ENCODE data around the gene SNTG2. TPM values are rescaled to one million over a fixed set of nuclear protein-coding genes. Genes with fewer than 3 reads are reported as not detected.

The SNTG2 gene
- total and polyA plus RNA-seq, 4 donors = not detected

DNA sequence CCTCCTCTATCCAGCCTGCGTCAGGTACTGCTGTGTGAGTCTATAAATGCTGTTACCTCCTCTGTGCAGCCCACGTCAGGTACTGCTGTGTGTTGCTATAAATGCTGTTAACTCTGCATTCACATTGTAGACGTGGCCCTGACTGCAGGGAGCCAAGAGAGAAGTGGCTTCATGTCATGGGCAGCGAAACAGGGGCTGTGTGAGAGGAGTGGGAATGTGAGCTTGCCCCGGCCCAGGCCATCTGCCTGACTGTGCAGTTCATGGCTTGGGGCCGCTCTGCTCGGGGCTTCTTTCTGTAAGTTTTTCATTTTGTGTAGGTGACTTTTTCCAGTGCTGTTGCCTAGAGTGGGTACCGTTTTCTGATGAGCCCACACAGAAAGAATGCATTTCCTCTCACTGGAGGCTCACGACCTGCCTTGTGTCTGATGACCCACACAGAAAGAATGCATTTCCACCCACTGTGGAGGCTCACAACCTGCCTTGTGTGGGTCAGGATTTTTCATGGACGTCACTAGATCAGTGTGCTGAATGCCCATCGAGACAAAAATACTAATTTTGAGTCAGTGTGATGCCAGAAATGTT is 104.5 kb downstream of the SNTG2 start:
- H3K4me3 ChIP-seq (ENCODE audit: low read depth in 1 of 3, low read length in 3 of 3) = no peak overlapping the region
- no peaks in the 10 kb centered on the region for H3K9me3 ChIP-seq (ENCODE audit: control insufficient read depth in 4 of 4, low read length in 3 of 4)
- no peak overlapping the region for H3K9ac ChIP-seq (ENCODE audit: low read depth in 1 of 2, low read length in 2 of 2)
- no peak for DNase-seq (ENCODE audit: low spot score)
- no peak for TF ChIP-seq GABPA (IDR thresholded peaks at IDR 0.05 in 1 of 2, conservative IDR thresholded peaks at IDR 0.05 in 1 of 2)
- TF ChIP-seq RXRA (IDR thresholded peaks at IDR 0.05) = no peak
- no peak for TF ChIP-seq FOXA2 (IDR thresholded peaks at IDR 0.05)
- TF ChIP-seq NR2F2 (IDR thresholded peaks at IDR 0.05) = no peak
- no peak for TF ChIP-seq JUND (IDR thresholded peaks at IDR 0.05)
- TF ChIP-seq RAD21 (IDR thresholded peaks at IDR 0.05) = no peak
- no peak for TF ChIP-seq SP1 (IDR thresholded peaks at IDR 0.05)
- no peak for TF ChIP-seq FOXA1 (IDR thresholded peaks at IDR 0.05)
- TF ChIP-seq, protein P1, sequence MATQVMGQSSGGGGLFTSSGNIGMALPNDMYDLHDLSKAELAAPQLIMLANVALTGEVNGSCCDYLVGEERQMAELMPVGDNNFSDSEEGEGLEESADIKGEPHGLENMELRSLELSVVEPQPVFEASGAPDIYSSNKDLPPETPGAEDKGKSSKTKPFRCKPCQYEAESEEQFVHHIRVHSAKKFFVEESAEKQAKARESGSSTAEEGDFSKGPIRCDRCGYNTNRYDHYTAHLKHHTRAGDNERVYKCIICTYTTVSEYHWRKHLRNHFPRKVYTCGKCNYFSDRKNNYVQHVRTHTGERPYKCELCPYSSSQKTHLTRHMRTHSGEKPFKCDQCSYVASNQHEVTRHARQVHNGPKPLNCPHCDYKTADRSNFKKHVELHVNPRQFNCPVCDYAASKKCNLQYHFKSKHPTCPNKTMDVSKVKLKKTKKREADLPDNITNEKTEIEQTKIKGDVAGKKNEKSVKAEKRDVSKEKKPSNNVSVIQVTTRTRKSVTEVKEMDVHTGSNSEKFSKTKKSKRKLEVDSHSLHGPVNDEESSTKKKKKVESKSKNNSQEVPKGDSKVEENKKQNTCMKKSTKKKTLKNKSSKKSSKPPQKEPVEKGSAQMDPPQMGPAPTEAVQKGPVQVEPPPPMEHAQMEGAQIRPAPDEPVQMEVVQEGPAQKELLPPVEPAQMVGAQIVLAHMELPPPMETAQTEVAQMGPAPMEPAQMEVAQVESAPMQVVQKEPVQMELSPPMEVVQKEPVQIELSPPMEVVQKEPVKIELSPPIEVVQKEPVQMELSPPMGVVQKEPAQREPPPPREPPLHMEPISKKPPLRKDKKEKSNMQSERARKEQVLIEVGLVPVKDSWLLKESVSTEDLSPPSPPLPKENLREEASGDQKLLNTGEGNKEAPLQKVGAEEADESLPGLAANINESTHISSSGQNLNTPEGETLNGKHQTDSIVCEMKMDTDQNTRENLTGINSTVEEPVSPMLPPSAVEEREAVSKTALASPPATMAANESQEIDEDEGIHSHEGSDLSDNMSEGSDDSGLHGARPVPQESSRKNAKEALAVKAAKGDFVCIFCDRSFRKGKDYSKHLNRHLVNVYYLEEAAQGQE (IDR thresholded peaks at IDR 0.05) = no peak
- TF ChIP-seq, protein P2, sequence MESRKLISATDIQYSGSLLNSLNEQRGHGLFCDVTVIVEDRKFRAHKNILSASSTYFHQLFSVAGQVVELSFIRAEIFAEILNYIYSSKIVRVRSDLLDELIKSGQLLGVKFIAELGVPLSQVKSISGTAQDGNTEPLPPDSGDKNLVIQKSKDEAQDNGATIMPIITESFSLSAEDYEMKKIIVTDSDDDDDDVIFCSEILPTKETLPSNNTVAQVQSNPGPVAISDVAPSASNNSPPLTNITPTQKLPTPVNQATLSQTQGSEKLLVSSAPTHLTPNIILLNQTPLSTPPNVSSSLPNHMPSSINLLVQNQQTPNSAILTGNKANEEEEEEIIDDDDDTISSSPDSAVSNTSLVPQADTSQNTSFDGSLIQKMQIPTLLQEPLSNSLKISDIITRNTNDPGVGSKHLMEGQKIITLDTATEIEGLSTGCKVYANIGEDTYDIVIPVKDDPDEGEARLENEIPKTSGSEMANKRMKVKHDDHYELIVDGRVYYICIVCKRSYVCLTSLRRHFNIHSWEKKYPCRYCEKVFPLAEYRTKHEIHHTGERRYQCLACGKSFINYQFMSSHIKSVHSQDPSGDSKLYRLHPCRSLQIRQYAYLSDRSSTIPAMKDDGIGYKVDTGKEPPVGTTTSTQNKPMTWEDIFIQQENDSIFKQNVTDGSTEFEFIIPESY (IDR thresholded peaks at IDR 0.05) = no peak
- peaks cover 0 to 2% (median 0%) of the 10 kb centered on the region in 4 donors for H3K27me3 ChIP-seq (ENCODE audit: control insufficient read depth in 4 of 4, insufficient read depth in 4 of 4, low read length in 3 of 4)
- H3K36me3 ChIP-seq (ENCODE audit: control insufficient read depth in 4 of 4, insufficient read depth in 3 of 4, low read depth in 1 of 4, low read length in 3 of 4) = no peaks in the 10 kb centered on the region
- H3K4me1 ChIP-seq (ENCODE audit: control insufficient read depth in 4 of 4, insufficient read depth in 4 of 4, low read length in 3 of 4) = peaks cover 0 to under 1% (median 0%) of the 10 kb centered on the region in 4 donors
- H3K27ac ChIP-seq (ENCODE audit: low read depth in 1 of 2, low read length in 2 of 2) = no peak overlapping the region
- WGBS = 57% methylated on average over 11 of the region's 11 CpGs

DNA sequence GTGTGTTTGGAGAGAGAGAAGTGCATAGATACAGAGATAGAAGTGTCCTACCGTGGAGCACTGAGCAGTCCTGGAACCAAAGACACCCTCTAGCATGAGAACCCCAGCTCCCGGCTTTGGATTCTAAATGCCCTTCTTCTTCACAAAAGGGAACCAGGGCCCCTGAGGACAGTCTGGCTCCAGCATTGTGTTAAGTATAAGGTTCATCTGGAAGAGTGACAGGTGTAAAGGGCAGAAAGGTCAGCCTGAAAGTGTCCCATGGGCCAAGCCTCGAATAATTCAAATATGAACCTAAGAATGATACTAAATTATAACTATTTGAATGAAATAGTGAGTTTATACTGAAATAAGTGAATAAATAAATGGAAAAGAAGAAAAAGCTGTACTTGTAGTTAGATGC is 109.7 kb downstream of the SNTG2 start:
- Histone ChIP-seq H3K4me1 (ENCODE audit: control insufficient read depth in 4 of 4, insufficient read depth in 4 of 4, low read length in 3 of 4) (peaks cover 0 to 3% (median 0%) of the 10 kb centered on the region in 4 donors), H3K9ac (ENCODE audit: low read depth in 1 of 2, low read length in 2 of 2) (no peak overlapping the region), H3K36me3 (ENCODE audit: control insufficient read depth in 4 of 4, insufficient read depth in 3 of 4, low read depth in 1 of 4, low read length in 3 of 4) (no peaks in the 10 kb centered on the region), H3K27me3 (ENCODE audit: control insufficient read depth in 4 of 4, insufficient read depth in 4 of 4, low read length in 3 of 4) (no peaks in the 10 kb centered on the region), H3K27ac (ENCODE audit: low read depth in 1 of 2, low read length in 2 of 2) (no peak overlapping the region), H3K9me3 (ENCODE audit: control insufficient read depth in 4 of 4, low read length in 3 of 4) (no peaks in the 10 kb centered on the region), H3K4me3 (ENCODE audit: low read depth in 1 of 3, low read length in 3 of 3) (no peak overlapping the region)
- 49% methylated on average over 3 of the region's 3 CpGs for WGBS
- no peak for DNase-seq (ENCODE audit: low spot score)
- TF ChIP-seq NR2F2 (IDR thresholded peaks at IDR 0.05) (no peak), SP1 (IDR thresholded peaks at IDR 0.05) (no peak), RXRA (IDR thresholded peaks at IDR 0.05) (no peak), FOXA1 (IDR thresholded peaks at IDR 0.05) (no peak), TAF1 (conservative IDR thresholded peaks at IDR 0.05) (no peak), GABPA (IDR thresholded peaks at IDR 0.05 in 1 of 2, conservative IDR thresholded peaks at IDR 0.05 in 1 of 2) (no peak), HNF4G (IDR thresholded peaks at IDR 0.05) (no peak), RAD21 (IDR thresholded peaks at IDR 0.05) (no peak), YY1 (IDR thresholded peaks at IDR 0.05) (no peak), JUND (IDR thresholded peaks at IDR 0.05) (no peak), FOXA2 (IDR thresholded peaks at IDR 0.05) (no peak), EGR1 (IDR thresholded peaks at IDR 0.05; ENCODE audit: low read depth in 2 of 2) (no peak)
- TF ChIP-seq, protein P3, sequence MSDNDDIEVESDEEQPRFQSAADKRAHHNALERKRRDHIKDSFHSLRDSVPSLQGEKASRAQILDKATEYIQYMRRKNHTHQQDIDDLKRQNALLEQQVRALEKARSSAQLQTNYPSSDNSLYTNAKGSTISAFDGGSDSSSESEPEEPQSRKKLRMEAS (IDR thresholded peaks at IDR 0.05) = no peak
- TF ChIP-seq, protein P1 (IDR thresholded peaks at IDR 0.05) = no peak
- TF ChIP-seq, protein P4, sequence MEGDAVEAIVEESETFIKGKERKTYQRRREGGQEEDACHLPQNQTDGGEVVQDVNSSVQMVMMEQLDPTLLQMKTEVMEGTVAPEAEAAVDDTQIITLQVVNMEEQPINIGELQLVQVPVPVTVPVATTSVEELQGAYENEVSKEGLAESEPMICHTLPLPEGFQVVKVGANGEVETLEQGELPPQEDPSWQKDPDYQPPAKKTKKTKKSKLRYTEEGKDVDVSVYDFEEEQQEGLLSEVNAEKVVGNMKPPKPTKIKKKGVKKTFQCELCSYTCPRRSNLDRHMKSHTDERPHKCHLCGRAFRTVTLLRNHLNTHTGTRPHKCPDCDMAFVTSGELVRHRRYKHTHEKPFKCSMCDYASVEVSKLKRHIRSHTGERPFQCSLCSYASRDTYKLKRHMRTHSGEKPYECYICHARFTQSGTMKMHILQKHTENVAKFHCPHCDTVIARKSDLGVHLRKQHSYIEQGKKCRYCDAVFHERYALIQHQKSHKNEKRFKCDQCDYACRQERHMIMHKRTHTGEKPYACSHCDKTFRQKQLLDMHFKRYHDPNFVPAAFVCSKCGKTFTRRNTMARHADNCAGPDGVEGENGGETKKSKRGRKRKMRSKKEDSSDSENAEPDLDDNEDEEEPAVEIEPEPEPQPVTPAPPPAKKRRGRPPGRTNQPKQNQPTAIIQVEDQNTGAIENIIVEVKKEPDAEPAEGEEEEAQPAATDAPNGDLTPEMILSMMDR (IDR thresholded peaks at IDR 0.05; ENCODE audit: low read depth, low read length, missing input control) = no peak
- TF ChIP-seq, protein P5, sequence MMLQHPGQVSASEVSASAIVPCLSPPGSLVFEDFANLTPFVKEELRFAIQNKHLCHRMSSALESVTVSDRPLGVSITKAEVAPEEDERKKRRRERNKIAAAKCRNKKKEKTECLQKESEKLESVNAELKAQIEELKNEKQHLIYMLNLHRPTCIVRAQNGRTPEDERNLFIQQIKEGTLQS (IDR thresholded peaks at IDR 0.05) = no peak
- TF ChIP-seq, protein P2 (IDR thresholded peaks at IDR 0.05) = no peak
